SU-DHL-6 (cell line): ENCODE measurements around the gene KCNN1.

Source experiments
- CTCF ChIP-seq: fragments of 200-600 bp; sonication (generic); IDR thresholded peaks from one replicate; pipeline ENCODE4 v1.5.1; 2017; ENCODE audit warnings: antibody characterized with exemption, mild to moderate bottlenecking, low read length, moderate library complexity; ENCODE audit not compliant: insufficient read depth, poor library complexity, severe bottlenecking
- EZH2phosphoT487 ChIP-seq: fragments of 200-600 bp; sonication (generic), shearing (Covaris generic); conservative IDR thresholded peaks from 2 replicates; pipeline ENCODE4 v1.6.1; 2018; ENCODE audit warnings: mild to moderate bottlenecking, antibody characterized with exemption, low read length, moderate library complexity, mixed read lengths

- TF ChIP-seq CTCF = no peak
- no peak for TF ChIP-seq EZH2phosphoT487
Observed at GRCh38 chr19:17977021-17977420, 10.1 kb downstream of the KCNN1 start.
